GM21515 (cell line): ENCODE results near the gene ATG16L1.

Experiments
- ATAC-seq: cut with Tn5 transposase; IDR thresholded peaks from one replicate; pipeline ENCODE4 v1.9.1; 2021; ENCODE audit not compliant: unreplicated experiment

ATG16L1 gene

DNA sequence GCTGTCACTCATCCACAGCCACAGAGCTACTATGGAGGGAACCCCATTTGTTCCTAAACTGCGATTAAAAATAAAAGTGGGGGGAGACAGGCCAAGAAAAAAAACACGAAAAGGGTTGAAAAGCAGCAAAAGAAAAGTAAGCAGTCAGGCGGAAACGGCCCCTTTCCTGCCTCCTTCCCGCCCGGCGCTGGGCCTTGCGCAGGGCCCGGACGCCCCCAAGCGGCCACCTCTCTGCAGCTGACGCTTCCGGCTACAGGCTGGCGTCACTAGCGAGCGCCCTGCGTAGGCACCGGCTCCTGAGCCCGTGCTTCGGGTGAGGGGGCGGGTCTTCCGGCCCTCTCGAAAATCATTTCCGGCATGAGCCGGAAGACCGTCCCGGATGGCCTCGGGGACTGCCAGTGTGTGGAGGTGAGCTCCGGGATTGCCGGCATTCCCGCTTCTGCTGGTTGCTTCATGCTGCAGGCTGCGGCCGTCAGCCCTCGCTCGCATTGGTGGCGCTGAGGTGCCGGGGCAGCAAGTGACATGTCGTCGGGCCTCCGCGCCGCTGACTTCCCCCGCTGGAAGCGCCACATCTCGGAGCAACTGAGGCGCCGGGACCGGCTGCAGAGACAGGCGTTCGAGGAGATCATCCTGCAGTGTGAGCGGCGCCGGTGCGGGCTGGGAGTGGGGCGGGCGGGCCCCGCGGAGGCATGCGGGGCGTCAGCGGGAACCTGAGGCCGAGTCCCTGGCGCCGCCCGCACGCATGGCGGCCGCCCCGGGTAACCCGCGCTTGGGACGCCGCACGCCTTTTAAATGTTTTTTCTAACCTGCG, at the start of gene ATG16L1:
Gene ATG16L1, plus strand, starts transcription at position 368 of the 811 bp plus-strand sequence. Its CDS starts 155 bp downstream, at position 523.
- ATAC-seq: peak; percentile 97

GRCh38 chr2:233202531-233202944, 48.9 kb upstream of the ATG16L1 start:
- ATAC-seq: no peak

DNA sequence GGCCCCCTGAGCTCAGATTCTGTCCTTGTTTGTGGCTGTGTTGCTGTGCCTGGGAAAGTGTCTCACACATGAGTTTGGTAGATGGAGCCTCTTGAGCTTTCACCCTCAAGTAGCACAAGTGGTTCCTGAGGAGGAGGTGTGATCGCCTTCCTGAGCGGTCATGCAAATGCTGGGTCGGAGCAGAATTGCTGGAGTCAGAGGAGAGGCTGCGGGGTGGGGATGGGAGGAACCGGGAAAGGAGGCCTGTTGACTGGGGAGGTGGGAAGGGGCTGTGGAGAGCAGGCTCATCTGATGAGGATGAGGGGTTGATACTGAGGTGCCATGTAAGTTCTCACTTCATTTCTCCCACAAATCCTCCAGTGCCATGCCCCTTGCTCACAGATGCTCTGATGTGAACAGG, 48.4 kb upstream of the ATG16L1 start:
- no peak for ATAC-seq

DNA sequence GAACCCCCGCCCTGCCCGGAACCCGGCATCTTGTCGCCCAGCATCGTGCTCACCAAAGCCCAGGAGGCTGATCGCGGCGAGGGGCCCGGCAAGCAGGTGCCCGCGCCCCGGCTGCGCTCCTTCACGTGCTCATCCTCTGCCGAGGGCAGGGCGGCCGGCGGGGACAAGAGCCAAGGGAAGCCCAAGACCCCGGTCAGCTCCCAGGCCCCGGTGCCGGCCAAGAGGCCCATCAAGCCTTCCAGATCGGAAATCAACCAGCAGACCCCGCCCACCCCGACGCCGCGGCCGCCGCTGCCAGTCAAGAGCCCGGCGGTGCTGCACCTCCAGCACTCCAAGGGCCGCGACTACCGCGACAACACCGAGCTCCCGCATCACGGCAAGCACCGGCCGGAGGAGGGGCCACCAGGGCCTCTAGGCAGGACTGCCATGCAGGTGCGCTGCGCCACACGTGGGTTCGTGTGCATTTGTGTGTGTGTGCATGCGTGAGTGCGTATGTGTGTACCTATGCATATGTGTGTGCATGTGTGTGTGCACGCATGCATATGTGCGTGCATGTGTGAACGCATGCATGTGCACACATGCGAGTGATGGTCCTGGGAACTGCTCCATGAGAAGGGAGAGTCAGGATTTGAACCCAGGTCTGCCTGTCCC, 47.1 kb upstream of the ATG16L1 start:
- ATAC-seq: no peak

- ATAC-seq: no peak
Measured at GRCh38 chr2:233208382-233209116, 42.9 kb upstream of the ATG16L1 start.

DNA sequence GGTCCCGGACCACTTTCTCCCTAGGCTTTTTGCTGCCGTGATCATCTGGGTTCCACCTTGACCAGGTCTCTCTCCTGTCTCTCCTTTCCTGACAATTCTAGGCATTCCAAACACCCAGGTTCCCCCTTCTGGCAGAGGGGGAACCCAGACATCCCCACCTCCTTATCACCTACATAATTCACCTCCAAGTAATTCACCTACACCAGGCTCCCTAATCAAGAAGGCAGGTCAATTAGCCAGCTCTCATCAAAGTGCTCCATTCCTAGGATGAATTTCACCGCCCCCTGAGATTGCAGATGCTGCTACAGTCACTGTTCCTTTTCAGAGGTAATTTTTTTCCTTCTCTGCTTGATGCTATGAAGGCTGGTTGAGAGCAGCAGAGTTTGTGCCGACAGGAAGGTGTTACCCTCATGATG, 42.3 kb upstream of the ATG16L1 start:
- no peak for ATAC-seq

DNA sequence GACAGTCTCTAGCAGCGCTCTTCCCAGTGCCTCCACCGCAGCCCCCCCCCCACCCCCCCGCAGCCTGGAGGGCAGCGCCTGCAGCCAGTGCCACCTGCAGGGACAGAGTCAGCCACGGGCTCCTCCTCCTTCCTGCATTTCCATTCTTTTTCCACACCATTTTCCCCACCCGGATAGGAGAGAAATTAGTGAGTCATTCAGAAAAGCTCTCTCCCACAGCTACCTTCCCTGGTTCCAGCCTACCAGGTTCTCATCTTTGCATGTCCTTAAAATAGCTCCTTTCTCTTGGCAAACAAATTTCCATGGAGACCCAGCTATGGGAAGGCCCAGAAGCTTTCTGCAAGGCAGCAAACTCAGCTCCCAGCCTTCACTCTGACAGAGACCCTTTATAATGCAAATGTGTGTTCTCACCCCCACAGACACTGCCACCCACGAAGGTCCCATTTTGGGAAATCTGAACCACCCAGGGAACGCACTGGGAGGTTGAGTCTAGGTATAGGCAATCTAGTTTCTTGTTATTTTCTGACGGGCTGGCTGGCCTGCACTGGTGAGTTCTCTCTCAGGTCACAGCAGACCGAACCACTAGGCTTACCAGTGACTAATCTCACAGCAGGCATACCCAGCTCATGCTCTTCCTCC, 41.8 kb upstream of the ATG16L1 start:
- ATAC-seq: no peak

DNA sequence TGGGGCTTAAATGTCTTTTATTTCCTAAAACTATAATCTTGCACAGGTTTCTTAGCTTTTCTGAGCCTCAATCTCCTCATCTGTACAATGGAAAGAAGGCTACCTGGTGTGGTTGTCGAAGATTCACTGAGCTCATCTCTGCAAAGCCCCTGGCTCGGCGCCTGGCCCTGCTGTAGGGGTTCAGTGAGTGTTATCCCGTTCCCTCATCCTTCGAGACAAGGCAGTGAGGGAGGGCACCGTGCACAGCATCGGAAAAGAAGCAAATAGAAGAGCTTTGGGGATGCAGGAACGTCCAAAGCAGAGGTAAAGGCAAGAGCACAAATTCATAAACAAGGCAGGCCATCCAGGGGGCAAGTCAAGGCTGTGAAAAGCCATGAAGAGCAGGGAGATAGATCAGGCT, 41.2 kb upstream of the ATG16L1 start:
- ATAC-seq: no peak

DNA sequence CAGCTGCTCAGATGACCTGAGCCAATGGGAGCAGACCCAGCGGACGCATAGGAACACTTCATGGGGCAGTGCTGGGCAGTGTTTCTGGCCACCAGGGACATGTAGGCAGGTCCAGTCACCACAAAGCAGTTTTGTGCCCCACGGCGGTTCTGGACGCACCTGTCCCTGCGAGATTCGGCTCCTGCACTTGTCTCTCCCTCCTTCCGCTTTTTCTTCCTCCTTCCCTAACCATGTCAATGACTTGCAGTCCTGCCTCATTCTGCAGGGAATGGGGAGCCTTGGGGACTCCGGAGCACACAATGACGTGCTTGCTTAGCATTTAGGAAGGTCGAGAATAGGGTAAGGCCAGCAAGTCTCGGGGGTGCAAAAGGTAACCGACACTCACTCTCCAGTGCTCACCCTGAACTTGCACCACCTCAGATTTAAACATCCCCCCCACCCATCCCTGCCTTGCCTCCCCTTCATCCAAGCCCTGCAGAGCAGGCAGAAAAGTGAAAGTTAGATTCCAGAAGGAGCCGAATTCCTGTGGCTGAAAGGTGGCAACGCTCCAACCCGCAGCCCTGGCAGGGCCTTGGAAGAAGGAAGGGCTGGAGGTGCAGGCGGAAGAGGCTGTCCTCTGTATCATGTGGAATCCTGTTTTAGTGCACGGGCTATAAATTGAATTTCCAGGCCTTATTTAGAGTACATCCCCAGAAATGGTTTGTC, 40.5 kb upstream of the ATG16L1 start:
- ATAC-seq: no peak

DNA sequence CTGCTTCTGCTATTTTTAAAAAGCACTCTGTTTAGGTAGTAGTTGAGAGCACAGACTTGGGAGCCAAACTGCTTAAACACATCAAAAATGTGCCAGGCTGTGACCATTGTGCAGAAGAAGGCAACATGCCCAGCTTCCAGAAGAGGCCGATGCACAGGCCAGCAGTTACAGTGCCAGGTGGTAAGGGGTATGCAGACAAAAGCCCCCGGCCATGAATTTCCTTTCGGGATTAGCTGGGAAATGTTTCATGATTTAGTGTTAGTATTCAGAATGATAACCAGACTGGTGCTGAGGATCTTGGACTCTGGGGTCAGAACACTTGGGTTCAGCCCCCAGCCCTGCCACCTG, 40.0 kb upstream of the ATG16L1 start:
- no peak for ATAC-seq

DNA sequence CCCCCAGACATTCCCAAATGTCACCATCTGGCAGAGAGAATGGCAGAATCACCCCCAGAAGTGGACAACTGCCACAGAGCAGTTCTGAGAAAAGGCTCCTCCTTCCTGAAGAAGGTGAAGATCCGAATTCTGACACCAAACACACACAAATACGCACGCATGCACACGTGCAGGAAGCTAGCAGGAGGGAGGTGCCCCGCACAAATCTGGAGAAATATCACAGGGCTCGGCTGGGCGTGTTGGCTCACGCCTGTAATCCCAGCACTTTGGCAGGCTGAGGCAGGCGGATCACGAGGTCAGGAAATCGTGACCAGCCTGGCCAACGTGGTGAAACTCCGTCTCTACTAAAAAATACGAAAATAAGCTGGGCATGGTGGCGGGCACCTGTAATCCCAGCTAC, 38.5 kb upstream of the ATG16L1 start:
- ATAC-seq: no peak

DNA sequence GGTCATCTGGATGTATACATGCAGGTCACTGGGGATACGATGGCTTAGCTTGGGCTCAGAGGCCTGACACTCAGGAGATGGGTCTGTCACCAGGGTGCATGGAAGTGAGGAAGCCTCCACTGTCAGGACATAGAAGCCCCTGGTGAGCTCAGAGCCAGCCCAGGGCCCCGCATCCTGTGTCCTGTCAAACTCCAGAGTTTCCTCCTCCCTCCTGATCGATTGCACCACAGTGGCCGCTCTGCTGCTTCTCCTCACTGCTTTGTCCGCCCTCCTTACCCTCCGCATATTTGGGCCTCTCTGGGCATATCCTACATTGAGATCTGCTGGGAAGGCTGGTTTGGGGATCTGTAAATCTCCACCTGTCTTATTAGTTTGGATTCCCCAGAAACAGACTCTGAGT, 37.5 kb upstream of the ATG16L1 start:
- ATAC-seq: no peak

DNA sequence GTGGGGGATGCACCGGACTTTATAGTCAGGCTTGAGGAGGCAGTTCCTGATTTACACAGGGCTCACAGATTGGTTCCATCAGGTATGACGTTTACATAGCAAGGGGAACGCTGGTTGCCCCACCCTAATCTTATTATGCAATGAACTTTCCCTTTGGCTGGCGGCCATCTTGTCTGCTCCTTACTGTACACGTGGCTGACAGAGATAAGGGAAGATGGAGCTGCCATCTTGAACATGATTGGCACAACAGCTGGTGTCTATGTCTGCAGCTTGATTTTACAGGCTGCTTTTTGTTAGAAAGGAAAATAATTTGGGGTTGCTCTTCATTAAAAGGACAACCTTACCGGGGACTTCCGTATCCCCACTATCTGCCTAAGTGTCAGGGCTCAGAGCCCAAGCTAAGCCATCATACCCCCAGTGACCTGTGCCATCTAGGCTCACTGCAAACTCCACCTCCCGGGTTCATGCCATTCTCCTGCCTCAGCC, 33.5 kb upstream of the ATG16L1 start:
- no peak for ATAC-seq

DNA sequence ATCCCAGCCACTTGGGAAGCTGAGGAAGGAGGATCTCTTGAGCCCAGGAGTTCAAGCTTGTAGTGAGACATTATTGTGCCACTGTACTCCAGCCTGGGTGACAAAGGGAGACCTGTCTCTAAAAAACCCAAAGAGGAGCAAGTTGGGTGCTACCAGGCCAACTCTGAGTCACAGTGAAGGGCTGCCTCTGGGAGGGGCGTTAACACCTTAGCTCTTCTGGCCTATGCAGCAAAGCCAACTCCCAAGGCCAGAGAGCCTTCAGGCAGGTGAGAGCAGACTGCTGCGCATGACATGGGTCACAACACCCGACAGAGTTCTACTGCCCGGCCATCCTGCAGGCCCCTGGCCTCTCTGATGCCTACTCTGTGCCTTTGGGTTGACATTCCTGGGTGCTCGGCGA, 32.6 kb upstream of the ATG16L1 start:
- ATAC-seq: no peak

DNA sequence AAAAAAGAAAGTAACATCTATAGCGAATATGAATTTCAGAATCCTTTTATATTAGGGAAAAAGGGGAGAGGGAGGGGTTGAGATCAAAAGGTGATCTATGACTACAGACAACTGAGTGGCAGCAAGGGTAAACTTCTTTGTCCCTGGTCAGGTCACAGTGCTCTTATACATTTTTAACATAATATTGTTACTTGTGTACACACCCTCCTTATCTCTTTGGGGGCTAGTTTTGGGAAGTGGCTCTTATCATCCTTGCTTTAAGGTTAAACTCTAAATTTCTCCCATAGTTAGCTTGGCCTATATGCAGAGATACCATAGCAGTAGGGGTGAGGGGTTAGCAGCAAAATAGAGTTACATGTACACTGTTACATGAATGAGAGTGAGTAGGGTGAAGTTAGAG, 31.6 kb upstream of the ATG16L1 start:
- ATAC-seq: no peak

- no peak for ATAC-seq
Measured at GRCh38 chr2:233221378-233222063, 30.0 kb upstream of the ATG16L1 start.

GRCh38 chr2:233223059-233223894, 28.2 kb upstream of the ATG16L1 start:
- ATAC-seq: peak; percentile 85

- ATAC-seq: no peak
Measured at GRCh38 chr2:233225230-233226068, 26.0 kb upstream of the ATG16L1 start.
